Epithelial cell of proximal tubule (primary cell): ENCODE data around the gene MSH3. TPM values are rescaled to one million over a fixed set of nuclear protein-coding genes. Genes with fewer than 3 reads are reported as not detected.

Experiments used
- DNase-seq: peaks from one replicate; pipeline ENCODE4 v3.0.0-alpha.2; 2011; ENCODE audit warnings: low read depth
- H3K4me3 ChIP-seq: 2 replicates; pipeline ENCODE4 v1.5.1; 2011; ENCODE audit warnings: low read depth, mild to moderate bottlenecking, low read length
- CTCF ChIP-seq: conservative IDR thresholded peaks from 2 replicates; pipeline ENCODE4 v1.5.1; 2012; ENCODE audit warnings: low read depth, mild to moderate bottlenecking, low read length
- total RNA-seq: library from RNA; depleted of rRNA; stranded (reverse); fragments of >200 nt; gene quantifications from 2 replicates; pipeline ENCODE4 v1.2.3, GENCODE V29; 2015

Gene MSH3
- total RNA-seq, 1 donor from 2014 or later, result 8.8 TPM

- no peak for DNase-seq
- H3K4me3 ChIP-seq, result no peak overlapping the region
- no peak for TF ChIP-seq CTCF
These were observed 102.8 kb downstream of the MSH3 start for GRCh38 chr5:80757290-80757689.

- H3K4me3 ChIP-seq, result no peak overlapping the region
These were observed 105.6 kb downstream of the MSH3 start for GRCh38 chr5:80759866-80760577.

GRCh38 chr5:80760680-80761079 lies 106.2 kb downstream of the MSH3 start:
- TF ChIP-seq CTCF, result no peak
- DNase-seq, result no peak
- no peak overlapping the region for H3K4me3 ChIP-seq

More at GRCh38 chr5:80759866-80760577, 105.6 kb downstream of the MSH3 start:
- TF ChIP-seq CTCF, result no peak
- no peak for DNase-seq

GRCh38 chr5:80761176-80761575 lies 106.7 kb downstream of the MSH3 start:
- no peak for DNase-seq
- TF ChIP-seq CTCF, result no peak
- H3K4me3 ChIP-seq, result no peak overlapping the region

- no peak for TF ChIP-seq CTCF
- DNase-seq, result no peak
- no peak overlapping the region for H3K4me3 ChIP-seq
These were observed 107.5 kb downstream of the MSH3 start for GRCh38 chr5:80761966-80762365.

- no peak overlapping the region for H3K4me3 ChIP-seq
- no peak for DNase-seq
- no peak for TF ChIP-seq CTCF
These were observed 108.1 kb downstream of the MSH3 start for GRCh38 chr5:80762573-80762972.

- no peak for DNase-seq
- H3K4me3 ChIP-seq, result no peak overlapping the region
- TF ChIP-seq CTCF, result no peak
These were observed 108.8 kb downstream of the MSH3 start for GRCh38 chr5:80763211-80763610.
